ENCODE data around the gene GTPBP6.

DNA sequence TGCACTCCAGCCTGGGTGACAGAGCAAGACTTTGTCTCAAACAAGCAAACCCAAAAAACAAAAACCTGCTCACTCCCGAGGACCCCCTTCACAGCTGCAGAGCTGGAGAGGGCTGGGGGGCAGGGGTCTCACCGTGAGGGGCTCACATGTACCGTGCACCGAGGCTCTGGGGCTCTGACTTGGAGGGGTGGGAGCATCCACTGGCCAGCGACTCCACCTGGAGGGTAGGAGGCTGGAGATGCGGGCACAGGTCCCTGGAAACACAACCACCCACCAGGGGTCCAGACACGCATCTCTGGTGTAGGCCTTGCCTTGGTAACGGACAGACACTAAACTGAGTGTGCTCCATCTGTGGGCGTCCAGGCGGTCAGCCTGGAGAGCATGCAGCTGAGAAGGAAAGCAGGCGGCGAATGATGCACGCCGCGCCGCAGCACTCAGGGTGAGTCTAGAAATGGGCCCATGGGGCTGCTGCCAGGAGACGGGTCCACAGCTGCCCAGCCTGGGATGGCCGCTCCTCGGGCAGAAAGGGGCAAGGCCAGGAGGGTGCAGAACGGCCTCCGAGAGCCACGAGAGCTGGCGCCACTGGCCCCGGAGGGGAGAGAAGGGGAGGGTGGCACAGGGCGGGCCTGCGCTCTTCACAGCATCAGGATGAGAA lies 42.0 kb upstream of the GTPBP6 start:
- TF ChIP-seq CTCF (IDR thresholded peaks at IDR 0.05; ENCODE audit: low read depth, low read length, poor library complexity, severe bottlenecking) (no peak), EZH2phosphoT487 (IDR thresholded peaks at IDR 0.05; ENCODE audit: borderline replicate concordance, low read length) (no peak)

Data from DOHH2 (cell line).